Endothelial cell of hepatic sinusoid (primary cell): Measurements from ENCODE around the gene ATP8B4.
"Not testable (repeated sequence)": the region's sequence is repeated elsewhere in the genome, so short reads cannot be mapped to it uniquely, and the experiment has no call there.

ENCODE experiments used
- in situ Hi-C: cut with HindIII; loops from 2 replicates; pipeline ENCODE4 v1.10.0; 2017; ENCODE audit warnings: low sequenced_read_pairs

The ATP8B4 gene

GRCh38 chr15:50109076-50109987, 9.7 kb downstream of the ATP8B4 start:
- in situ Hi-C loops: no loop called here

- in situ Hi-C loops: no loop called here
These were observed 10.6 kb downstream of the ATP8B4 start for GRCh38 chr15:50108461-50108860.

- in situ Hi-C loops: no loop called here
These were observed 11.2 kb downstream of the ATP8B4 start for GRCh38 chr15:50107591-50108408.

- in situ Hi-C loops: no loop called here
These were observed 11.9 kb downstream of the ATP8B4 start for GRCh38 chr15:50107157-50107556.

GRCh38 chr15:50106457-50106856, 12.6 kb downstream of the ATP8B4 start:
- in situ Hi-C loops: no loop called here

GRCh38 chr15:50100486-50100885, 18.5 kb downstream of the ATP8B4 start:
- in situ Hi-C loops: no loop called here

GRCh38 chr15:50098545-50098944, 20.5 kb downstream of the ATP8B4 start:
- in situ Hi-C loops: no loop called here

GRCh38 chr15:50095938-50096821, 22.9 kb downstream of the ATP8B4 start:
- in situ Hi-C loops: no loop called here

GRCh38 chr15:50089386-50089785, 29.6 kb downstream of the ATP8B4 start:
- in situ Hi-C loops: not testable (repeated sequence)

GRCh38 chr15:50084932-50085331, 34.1 kb downstream of the ATP8B4 start:
- in situ Hi-C loops: no loop called here

GRCh38 chr15:50083424-50084025, 35.5 kb downstream of the ATP8B4 start:
- in situ Hi-C loops: no loop called here

- in situ Hi-C loops: no loop called here
These were observed 37.0 kb downstream of the ATP8B4 start for GRCh38 chr15:50082066-50082465.

- in situ Hi-C loops: no loop called here
These were observed 41.4 kb downstream of the ATP8B4 start for GRCh38 chr15:50077651-50078050.

GRCh38 chr15:50077176-50077575, 41.9 kb downstream of the ATP8B4 start:
- in situ Hi-C loops: no loop called here

GRCh38 chr15:50075319-50075718, 43.7 kb downstream of the ATP8B4 start:
- in situ Hi-C loops: no loop called here

- in situ Hi-C loops: no loop called here
These were observed 47.3 kb downstream of the ATP8B4 start for GRCh38 chr15:50071551-50072258.

GRCh38 chr15:50068016-50068415, 51.0 kb downstream of the ATP8B4 start:
- in situ Hi-C loops: no loop called here

- in situ Hi-C loops: no loop called here
These were observed 51.8 kb downstream of the ATP8B4 start for GRCh38 chr15:50067254-50067653.

GRCh38 chr15:50066666-50067065, 52.4 kb downstream of the ATP8B4 start:
- in situ Hi-C loops: no loop called here

GRCh38 chr15:50066202-50066601, 52.8 kb downstream of the ATP8B4 start:
- in situ Hi-C loops: no loop called here
